Suppressor macrophage (primary cell): ENCODE data around the gene CZIB.
"Not testable (repeated sequence)": the region's sequence is repeated elsewhere in the genome, so short reads cannot be mapped to it uniquely, and the experiment has no call there.

Experiments used
- DNase-seq, 4 experiments: peaks; one replicate each; pipeline ENCODE4 v3.0.0-alpha.2; 2020 to 2022

CZIB gene

DNA sequence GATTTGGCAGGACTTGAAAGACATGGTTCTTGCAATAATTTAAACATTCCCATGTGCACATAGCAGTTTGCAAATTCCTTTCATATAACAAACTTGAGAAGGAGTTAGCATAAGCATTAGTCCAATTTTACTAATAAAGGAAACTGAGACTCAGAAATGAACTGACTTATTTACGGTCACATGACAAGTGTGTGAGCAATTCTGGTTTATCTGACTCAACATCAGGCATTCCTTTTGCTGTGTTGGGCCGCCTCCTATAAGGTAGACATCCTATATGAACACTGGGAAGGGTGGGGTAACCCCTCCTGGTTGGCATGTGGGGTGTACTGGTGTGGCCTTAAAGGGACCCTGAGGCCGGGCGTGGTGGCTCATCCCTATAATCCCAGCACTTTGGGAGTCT, 32.3 kb downstream of the CZIB start:
- no peak for DNase-seq

DNA sequence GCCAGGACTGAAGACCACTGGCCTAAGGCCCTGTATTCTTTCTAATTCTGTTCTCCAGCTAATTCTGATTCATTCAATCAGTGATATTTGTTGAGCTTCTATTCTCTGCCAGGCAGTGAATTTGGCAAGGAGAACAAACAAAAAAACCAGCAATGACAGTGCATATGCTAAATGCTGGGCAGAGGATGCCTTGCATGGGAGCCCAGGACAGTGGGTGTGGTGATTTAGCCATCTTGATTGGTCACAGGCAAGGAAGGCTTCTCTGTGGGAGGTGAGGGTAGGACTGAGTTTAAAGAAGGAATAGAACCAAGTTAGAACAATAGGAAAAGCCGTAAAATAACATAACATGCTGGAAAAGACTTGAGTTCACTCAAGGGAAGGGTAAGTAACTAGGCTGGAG, 33.0 kb downstream of the CZIB start:
- DNase-seq, result peak in 2 of 4 experiments; percentile 24 to 27

DNA sequence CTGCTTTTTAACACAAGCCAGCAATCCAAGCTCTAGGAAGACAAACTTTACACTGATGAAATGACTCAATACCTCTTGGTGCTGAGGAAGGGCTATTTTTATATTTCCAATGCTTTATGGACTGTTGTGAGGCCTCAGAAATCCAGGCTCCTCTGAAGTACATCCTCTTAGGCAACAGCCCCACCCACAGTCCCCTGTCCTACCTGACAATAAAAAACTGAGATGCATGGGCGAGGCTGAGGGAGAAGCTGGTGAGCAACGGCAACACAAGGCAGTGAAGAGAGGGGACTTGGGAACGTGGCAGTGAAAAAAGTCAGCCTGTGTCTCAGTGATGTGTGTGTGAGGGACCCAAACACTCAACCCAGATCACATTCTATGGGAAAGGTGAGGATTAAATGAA, 33.9 kb downstream of the CZIB start:
- no peak for DNase-seq

DNA sequence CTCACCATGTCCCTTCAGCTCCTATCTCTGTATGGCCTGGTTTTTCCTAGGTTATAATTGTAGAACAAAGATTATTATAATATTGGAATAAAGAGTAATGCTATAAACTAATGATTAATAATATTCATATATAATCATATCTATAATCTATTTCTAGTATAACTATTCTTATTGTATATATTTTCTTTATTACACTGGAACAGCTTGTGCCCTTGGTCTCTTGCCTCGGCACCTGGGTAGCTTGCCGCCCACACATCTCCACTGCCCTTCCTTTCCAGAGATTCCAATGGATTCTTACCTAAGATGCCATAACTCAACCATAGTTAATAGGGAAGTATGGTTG, 34.5 kb downstream of the CZIB start:
- not testable (repeated sequence) for DNase-seq

GRCh38 chr1:53183095-53183990, 37.1 kb downstream of the CZIB start:
- no peak for DNase-seq

DNA sequence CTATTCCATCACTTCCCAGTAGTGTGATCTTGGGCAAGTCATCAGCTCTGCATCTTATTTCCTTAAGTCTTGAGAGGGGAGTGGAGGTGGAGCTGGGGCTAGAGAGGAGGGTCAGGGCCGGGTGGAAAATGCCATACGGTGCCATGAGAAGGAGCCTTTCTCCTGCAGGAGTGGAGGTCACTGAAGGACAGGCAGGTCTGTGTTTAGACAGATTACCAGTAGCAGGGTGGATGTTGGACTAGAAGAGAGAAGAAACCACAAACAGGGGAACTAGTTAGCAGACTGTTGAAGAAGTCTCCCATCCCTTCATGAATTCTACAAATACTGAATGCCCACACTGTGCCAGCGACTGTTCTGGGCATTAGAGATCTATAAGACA, 37.7 kb downstream of the CZIB start:
- DNase-seq, result no peak

GRCh38 chr1:53182111-53182593, 38.3 kb downstream of the CZIB start:
- DNase-seq, result peak; percentile 85 to 94 (median 90)

DNA sequence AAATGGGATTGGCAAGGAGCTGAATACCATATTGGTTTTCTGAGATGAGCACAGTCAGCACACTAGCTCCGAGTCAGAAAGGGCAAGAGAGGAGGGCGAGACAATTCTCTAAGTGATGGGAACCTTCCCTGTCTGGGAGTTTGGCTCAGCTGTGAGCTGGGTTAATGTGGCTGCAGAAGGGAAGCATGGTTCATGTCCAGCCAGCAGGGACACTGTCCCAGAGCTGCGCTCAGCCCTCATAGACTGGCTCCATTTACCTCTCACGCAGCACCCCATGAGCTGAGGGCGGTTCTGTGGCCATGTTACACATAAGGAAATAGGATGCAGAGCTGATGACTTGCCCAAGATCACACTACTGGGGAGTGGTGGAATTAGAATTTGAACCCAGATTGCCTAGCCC, 39.5 kb downstream of the CZIB start:
- DNase-seq, result no peak

DNA sequence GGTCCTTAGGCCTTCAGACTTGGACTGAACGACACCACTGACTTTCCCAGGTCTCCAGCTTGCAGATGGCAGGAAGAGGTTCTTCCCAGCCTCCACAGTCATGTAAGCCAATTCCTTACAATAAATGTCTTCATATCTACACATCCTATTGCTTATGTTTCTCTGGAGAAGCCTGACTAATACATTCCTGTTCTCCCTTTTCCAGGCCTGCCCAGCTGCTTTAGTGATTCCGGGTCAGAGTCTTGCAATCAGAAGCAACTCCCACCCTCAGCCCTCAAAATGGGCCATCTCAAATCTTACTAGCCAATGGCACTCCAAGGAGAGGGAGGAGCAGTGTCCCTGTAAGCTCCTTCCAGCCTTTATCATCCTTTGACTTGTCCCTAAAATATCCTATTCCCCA, 40.2 kb downstream of the CZIB start:
- no peak for DNase-seq

GRCh38 chr1:53176452-53177208, 43.8 kb downstream of the CZIB start:
- DNase-seq, result no peak

- DNase-seq, result peak in 2 of 4 experiments; percentile 21 to 30
These were observed 45.2 kb downstream of the CZIB start for GRCh38 chr1:53174971-53175913.

DNA sequence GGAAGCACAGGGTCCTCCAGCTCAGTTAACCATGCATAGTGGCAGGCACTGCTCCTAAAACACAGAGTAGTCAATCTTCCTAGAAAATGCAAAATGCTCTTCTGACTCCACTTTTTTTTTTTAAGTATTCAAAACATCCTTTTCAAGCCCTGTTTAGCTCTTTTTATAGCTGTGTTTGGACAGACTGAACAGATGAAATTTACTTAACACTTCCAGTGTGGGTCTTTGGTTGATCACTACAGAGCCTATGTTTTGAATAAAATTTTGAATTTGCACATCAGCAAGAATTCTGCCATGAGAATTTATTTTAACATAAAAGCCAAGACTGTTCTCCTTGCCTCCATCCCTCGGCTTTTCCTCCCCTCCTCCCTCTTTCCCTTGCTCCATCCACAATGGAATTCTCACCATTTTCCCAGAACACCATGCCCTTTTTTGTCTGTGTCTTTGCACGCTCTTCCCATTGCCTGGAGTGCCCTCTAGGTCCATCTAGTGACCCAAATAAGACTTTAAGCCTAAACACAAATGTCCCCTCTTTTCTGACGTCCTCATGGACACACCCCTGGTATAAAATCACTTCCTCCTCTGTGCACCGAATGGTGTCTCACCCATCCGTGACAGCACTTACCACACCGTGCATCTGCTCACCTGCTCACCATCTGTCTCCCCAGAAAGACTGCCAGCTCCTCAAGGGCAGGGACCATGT, 47.9 kb downstream of the CZIB start:
- DNase-seq, result peak in 3 of 4 experiments; percentile 26 to 41 (median 38)

DNA sequence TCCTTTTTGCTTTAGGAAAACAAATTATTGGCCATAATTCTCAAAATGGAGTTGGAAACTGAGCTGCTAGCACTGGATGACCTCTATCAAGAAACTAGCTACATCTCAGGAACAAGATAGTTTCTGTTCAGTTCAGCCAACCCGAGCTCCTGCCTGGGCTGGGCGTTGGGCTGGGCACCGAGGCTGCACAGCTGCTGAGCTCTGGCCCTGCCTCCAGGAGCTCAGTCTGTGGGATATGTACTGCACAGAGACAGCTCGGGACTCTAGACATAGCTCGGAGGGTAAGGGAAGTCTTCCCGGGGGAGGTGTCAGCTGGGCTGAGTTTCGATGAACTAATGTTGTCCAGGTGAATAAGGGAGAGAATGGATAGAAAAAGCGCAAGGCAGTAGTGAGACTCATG, 53.5 kb downstream of the CZIB start:
- no peak for DNase-seq

DNA sequence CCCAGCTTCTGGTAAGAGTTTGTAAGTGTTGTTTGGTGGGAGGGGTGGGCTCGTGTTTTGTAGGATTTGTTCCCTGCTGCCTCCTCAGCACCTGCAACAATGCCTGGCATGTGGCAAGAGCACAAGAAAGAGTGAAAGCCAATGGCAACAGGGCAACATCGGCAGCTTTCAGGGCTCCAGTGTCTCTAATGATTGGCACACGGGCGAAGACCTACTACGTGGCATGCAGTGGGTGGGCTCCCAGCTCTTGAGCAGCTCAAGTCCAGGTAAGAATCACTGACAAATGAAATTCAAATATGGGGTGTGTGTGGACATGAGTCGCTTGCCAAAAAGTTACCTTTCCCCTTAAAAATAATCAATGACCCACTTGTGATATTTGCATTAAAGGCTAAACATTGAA, 54.1 kb downstream of the CZIB start:
- no peak for DNase-seq

DNA sequence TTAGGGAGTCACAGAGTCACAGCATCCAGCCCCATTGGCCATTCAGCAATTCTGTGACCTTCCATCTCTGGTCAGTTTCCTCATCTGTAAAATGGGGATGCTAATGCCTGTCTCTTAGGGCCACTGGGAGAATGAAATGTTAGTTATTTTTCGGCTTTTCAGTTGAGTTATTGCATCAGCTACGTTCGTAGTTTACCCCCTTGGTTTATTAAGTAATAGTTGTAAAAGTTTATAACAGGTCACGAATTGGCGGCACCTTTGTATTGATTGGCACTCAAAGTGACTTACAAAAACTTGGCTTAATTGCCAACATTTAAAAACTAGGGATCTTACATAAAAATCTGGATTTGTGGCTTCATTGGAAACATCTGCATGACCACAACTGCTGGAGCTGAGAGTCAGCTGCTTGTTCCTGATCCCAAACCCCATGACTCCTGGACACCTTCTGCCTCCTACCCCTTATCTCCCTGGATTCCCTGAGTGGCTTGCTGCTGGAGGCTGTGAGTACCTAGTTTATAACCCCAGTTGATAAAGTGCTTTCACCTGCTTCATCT, 54.9 kb downstream of the CZIB start:
- DNase-seq, result no peak
